Measurements from ENCODE around the gene CCDC69.
"Not testable (repeated sequence)": the region's sequence is repeated elsewhere in the genome, so short reads cannot be mapped to it uniquely, and the experiment has no call there.

Gene CCDC69

DNA sequence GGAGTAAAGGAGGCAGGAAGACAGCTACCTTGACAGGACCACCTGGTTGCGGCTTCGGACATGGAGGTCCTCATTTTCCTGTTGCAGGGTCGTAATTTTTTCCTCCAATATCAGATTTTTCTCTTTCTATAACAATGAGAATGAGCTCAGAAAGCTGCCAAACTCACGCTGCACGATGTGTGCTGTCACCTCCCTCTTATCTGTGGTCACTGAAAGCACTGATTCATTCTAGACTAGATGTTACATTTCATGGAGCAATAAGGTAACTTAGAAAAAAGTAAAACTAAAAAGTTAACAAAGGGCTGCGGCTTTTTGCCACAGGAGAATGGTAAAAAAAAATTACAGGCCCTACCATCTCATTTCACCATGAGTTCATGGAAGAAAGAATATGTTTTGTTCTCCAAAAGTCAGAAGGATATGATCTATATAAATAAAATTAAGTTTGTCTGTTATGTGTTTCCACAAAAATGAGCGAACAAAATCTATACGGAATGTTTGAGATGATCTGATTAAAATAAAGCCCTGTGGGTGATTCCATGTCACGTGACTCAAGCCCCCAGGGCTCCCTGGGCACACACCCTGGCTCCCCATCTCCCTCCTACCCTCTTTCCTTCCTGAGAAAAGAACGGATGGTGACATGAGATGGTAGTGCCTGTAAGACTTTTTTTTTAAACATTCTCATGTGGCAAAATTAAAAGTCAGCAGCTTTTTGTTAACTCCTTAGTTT lies 39.4 kb downstream of the CCDC69 start:
- Histone ChIP-seq H3K36me3 (ENCODE audit: insufficient read depth, low read depth, low read length) (no peaks in the 10 kb centered on the region), H3K27ac (ENCODE audit: low read length) (no peak overlapping the region), H3K9me3 (ENCODE audit: insufficient read depth, low read depth, low read length) (no peaks in the 10 kb centered on the region), H3K9ac (ENCODE audit: low read depth, low read length) (no peak overlapping the region; the same call in 1 of the 2 replicates), H3K4me3 (ENCODE audit: low read length) (no peak overlapping the region), H3K4me1 (ENCODE audit: insufficient read depth, low read length) (no peaks in the 10 kb centered on the region), H3K27me3 (ENCODE audit: insufficient read depth, low read length) (no peaks in the 10 kb centered on the region)

DNA sequence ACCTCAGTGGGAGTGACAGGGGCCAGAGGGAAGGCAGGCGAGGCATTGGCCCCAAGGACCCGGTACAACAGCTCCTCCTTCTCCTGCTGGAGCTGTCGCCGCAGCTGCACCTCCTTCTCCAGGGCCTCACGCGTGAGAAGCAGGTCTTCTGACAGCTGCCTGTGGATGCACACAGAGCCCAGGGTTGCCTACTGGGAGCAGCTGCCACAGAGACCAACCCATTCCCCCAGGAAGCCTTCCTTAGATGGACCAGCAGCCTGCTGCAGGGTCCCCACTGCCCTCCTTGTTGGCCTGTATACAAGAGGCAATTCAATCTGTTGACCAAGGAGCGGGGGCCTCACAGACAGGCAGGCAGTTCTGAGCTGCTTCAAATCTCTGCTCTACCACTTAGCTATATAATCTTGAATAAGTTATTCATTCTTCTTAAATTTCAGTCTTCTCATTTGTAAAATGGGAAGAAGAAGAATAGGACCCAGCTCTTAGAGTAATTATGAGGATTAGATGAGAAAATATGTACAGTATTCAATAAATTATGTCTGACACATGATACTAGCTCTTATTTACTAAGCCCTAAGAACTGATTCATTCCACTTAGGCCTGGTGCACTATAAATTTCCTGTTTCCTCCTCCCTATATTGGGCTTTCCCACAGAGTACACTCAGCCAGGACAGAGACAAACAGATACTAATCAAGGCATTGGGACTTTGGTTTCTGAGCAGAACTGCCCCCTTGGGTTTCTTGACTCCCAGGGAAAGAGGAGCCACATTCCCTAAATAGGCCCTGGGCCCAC lies 40.2 kb downstream of the CCDC69 start:
- H3K27ac ChIP-seq (ENCODE audit: low read length), result no peak overlapping the region
- no peaks in the 10 kb centered on the region for H3K27me3 ChIP-seq (ENCODE audit: insufficient read depth, low read length)
- no peaks in the 10 kb centered on the region for H3K4me1 ChIP-seq (ENCODE audit: insufficient read depth, low read length)
- H3K36me3 ChIP-seq (ENCODE audit: insufficient read depth, low read depth, low read length), result no peaks in the 10 kb centered on the region
- H3K9me3 ChIP-seq (ENCODE audit: insufficient read depth, low read depth, low read length), result no peaks in the 10 kb centered on the region
- no peak overlapping the region for H3K4me3 ChIP-seq (ENCODE audit: low read length)
- H3K9ac ChIP-seq (ENCODE audit: low read depth, low read length), result no peak overlapping the region; the same call in 1 of the 2 replicates

DNA sequence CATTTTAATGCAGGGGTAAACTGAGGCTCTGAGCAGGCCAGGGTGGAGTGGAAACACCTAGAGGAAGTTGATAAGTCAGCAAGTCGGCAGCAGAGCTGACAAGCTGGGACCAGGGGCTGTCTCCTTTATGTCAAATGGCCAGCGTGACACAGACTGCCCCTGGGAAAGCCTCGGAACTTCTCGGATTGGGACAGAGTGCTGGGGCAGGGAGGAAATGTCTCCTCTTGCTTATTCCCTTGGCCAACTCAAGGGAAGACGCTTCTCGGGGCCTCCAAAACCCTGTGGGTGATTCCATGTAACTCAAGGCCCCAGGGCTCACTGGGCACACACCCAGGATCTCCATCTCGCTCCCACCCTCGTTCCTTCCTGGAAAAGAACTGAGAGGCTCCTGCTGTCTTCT lies 40.9 kb downstream of the CCDC69 start:
- H3K27ac ChIP-seq (ENCODE audit: low read length), result no peak overlapping the region
- no peaks in the 10 kb centered on the region for H3K4me1 ChIP-seq (ENCODE audit: insufficient read depth, low read length)
- no peaks in the 10 kb centered on the region for H3K36me3 ChIP-seq (ENCODE audit: insufficient read depth, low read depth, low read length)
- no peaks in the 10 kb centered on the region for H3K27me3 ChIP-seq (ENCODE audit: insufficient read depth, low read length)
- no peak overlapping the region for H3K9ac ChIP-seq (ENCODE audit: low read depth, low read length)
- no peak overlapping the region for H3K4me3 ChIP-seq (ENCODE audit: low read length)
- no peaks in the 10 kb centered on the region for H3K9me3 ChIP-seq (ENCODE audit: insufficient read depth, low read depth, low read length)

DNA sequence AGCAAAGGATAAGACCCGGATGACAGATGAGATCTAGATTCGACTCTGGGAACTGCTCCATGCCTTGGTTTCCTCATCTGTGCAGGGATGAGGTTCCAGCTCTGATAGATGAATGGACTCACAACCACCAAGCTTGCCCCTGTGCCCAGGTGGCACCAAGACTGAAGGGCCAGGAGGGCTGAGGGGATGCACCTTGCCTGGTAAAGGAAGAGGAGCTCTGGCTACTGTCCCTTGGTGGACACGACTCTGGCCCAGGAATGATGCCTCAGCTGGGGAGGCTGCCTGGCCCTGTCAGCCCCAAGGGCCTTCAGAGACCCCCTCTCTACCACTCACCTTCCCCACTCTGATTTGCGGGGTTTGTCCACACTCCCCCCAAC lies 41.4 kb downstream of the CCDC69 start:
- Histone ChIP-seq H3K27me3 (ENCODE audit: insufficient read depth, low read length) (no peaks in the 10 kb centered on the region), H3K4me3 (ENCODE audit: low read length) (no peak overlapping the region), H3K27ac (ENCODE audit: low read length) (no peak overlapping the region), H3K9me3 (ENCODE audit: insufficient read depth, low read depth, low read length) (no peaks in the 10 kb centered on the region), H3K4me1 (ENCODE audit: insufficient read depth, low read length) (no peaks in the 10 kb centered on the region), H3K9ac (ENCODE audit: low read depth, low read length) (no peak overlapping the region), H3K36me3 (ENCODE audit: insufficient read depth, low read depth, low read length) (no peaks in the 10 kb centered on the region)

DNA sequence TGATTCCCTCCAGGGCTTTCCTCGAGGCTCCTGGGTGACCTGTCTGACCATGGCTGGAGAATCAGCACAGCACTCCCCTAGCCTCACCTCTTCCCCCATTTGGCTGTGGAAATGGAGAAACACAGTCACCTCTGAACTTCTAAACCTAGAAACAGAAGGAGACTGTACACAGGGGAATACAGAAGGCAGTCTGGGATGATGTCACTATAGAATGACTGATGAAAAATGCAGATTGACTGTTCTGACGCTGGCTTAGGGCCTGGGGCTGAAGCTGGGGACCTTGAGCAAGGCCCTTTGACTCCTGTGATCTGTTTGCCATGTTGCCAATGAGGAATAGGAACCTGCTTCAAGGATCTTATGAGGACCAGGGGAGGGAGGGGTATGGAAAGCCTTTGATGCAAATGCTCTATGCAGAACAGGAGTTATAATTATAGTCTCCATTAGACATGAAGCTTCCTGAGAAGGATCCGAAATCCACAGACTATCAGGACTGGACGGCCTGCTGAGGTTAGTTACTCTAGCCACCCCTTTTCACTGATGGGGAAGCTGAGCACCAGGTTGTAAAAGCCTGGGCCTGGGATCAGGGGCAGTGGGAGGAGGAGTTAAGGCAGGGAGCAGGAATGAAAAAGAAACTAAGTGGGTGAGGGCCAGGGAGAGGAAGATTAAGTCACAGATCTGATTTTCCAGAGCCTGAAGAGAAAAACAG lies 41.9 kb downstream of the CCDC69 start:
- Histone ChIP-seq H3K9me3 (ENCODE audit: insufficient read depth, low read depth, low read length) (no peaks in the 10 kb centered on the region), H3K27me3 (ENCODE audit: insufficient read depth, low read length) (no peaks in the 10 kb centered on the region), H3K27ac (ENCODE audit: low read length) (no peak overlapping the region), H3K9ac (ENCODE audit: low read depth, low read length) (no peak overlapping the region), H3K36me3 (ENCODE audit: insufficient read depth, low read depth, low read length) (no peaks in the 10 kb centered on the region), H3K4me3 (ENCODE audit: low read length) (no peak overlapping the region), H3K4me1 (ENCODE audit: insufficient read depth, low read length) (no peaks in the 10 kb centered on the region)

DNA sequence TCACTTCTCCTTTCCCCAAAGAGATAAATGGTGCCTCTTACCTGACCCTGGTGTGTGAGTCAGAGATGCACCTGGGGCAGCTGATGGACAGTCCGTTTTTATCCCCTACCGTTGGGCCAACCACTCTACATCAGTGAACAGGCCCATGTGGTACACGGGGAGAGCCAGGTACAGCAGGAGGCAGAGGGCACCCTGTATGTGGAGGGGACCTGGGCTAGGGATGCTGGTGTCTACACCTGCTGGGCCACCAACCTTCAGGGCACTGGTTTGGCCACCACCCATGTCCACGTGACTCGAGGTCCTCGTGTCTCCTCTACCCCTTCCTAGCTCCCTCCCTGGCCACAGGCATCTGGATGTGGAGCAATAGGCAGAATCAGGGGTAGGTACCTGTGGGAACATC lies 43.6 kb downstream of the CCDC69 start:
- no peaks in the 10 kb centered on the region for H3K27me3 ChIP-seq (ENCODE audit: insufficient read depth, low read length)
- no peaks in the 10 kb centered on the region for H3K36me3 ChIP-seq (ENCODE audit: insufficient read depth, low read depth, low read length)
- no peak overlapping the region for H3K27ac ChIP-seq (ENCODE audit: low read length)

DNA sequence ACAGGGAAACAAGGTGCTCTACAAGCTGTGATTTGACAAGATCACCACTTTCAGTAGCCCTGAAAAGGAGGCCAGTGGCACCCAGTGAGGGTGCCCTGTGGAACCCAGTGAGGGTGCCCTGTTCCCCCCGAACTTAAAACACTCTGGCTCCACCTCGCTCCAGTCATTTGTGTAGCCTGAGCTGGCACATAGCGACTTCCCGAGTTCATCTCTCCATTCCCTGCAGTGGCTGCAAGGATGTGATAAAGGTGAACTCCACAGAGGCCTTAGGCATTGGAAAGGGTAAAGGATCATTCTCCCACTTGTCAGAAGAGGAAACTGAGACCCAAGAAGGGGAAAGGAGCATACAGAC lies 44.4 kb downstream of the CCDC69 start:
- Histone ChIP-seq H3K9ac (ENCODE audit: low read depth, low read length) (no peak overlapping the region), H3K4me3 (ENCODE audit: low read length) (no peak overlapping the region), H3K9me3 (ENCODE audit: insufficient read depth, low read depth, low read length) (no peaks in the 10 kb centered on the region), H3K27ac (ENCODE audit: low read length) (no peak overlapping the region), H3K36me3 (ENCODE audit: insufficient read depth, low read depth, low read length) (no peaks in the 10 kb centered on the region), H3K27me3 (ENCODE audit: insufficient read depth, low read length) (no peaks in the 10 kb centered on the region), H3K4me1 (ENCODE audit: insufficient read depth, low read length) (no peaks in the 10 kb centered on the region)

More for the DNA sequence above, 43.6 kb downstream of the CCDC69 start:
- H3K4me3 ChIP-seq (ENCODE audit: low read length), result no peak overlapping the region
- no peaks in the 10 kb centered on the region for H3K4me1 ChIP-seq (ENCODE audit: insufficient read depth, low read length)
- H3K9ac ChIP-seq (ENCODE audit: low read depth, low read length), result no peak overlapping the region
- H3K9me3 ChIP-seq (ENCODE audit: insufficient read depth, low read depth, low read length), result no peaks in the 10 kb centered on the region

DNA sequence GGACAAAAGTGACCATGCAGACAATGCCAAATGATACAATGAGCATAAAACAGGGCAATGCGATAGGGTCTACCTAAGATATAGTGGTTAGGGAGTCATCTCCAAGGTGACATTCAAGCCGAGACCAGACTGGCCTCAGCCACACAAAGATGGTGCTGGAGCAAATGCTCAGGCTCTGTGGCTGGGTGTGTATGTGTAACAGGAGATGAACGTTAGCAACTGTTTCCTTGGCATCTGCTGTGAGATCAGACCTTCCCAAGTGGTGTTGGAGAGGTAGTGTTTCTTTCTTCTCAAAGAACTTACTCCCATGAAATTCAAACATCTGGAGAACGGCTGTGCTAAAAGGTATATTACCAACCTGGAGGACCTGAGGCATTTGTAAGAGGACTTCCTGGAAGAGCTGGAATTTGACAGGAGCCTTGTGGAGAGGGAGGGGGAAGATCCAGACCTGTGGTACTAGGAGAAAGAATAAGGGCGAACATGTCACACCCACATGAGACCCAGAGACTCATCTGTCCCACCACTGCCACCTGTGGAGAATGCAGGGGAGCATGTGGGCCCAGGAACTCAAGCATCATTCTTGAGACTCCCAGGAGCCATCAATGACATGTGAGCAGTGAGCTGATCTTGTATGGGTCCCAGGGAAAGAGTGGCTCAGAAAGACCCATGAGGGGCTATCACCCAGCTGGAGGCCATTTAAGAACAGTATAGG lies 45.0 kb downstream of the CCDC69 start:
- Histone ChIP-seq H3K27me3 (ENCODE audit: insufficient read depth, low read length) (no peaks in the 10 kb centered on the region), H3K9ac (ENCODE audit: low read depth, low read length) (no peak overlapping the region), H3K9me3 (ENCODE audit: insufficient read depth, low read depth, low read length) (no peaks in the 10 kb centered on the region), H3K36me3 (ENCODE audit: insufficient read depth, low read depth, low read length) (no peaks in the 10 kb centered on the region), H3K4me3 (ENCODE audit: low read length) (no peak overlapping the region), H3K4me1 (ENCODE audit: insufficient read depth, low read length) (0 out of 2 replicates have a peak, but pooled peaks cover 3% of the 10 kb centered on the region), H3K27ac (ENCODE audit: low read length) (no peak overlapping the region)

DNA sequence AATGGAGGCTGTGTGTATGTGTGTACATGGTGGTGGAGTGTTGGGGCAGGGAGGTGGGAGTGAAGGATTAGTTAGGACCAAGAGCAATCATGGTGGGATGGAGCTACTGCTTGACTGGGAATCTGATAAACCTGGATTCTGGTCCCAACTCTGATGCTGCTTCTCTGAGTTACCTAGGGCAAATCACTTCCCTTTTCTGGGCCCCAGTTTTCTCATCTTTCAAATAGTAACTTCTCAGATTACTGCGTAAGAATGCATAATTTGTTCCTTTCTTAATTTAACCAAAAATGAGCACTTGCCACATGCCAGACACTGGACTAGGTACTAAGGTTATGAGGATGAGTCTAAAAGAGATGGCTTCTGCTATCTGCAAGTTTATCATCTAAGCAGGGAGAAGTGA lies 45.5 kb downstream of the CCDC69 start:
- Histone ChIP-seq H3K27me3 (ENCODE audit: insufficient read depth, low read length) (no peaks in the 10 kb centered on the region), H3K4me1 (ENCODE audit: insufficient read depth, low read length) (0 out of 2 replicates have a peak, but pooled peaks cover 3% of the 10 kb centered on the region), H3K4me3 (ENCODE audit: low read length) (no peak overlapping the region), H3K36me3 (ENCODE audit: insufficient read depth, low read depth, low read length) (no peaks in the 10 kb centered on the region), H3K9ac (ENCODE audit: low read depth, low read length) (no peak overlapping the region), H3K27ac (ENCODE audit: low read length) (no peak overlapping the region), H3K9me3 (ENCODE audit: insufficient read depth, low read depth, low read length) (no peaks in the 10 kb centered on the region)

DNA sequence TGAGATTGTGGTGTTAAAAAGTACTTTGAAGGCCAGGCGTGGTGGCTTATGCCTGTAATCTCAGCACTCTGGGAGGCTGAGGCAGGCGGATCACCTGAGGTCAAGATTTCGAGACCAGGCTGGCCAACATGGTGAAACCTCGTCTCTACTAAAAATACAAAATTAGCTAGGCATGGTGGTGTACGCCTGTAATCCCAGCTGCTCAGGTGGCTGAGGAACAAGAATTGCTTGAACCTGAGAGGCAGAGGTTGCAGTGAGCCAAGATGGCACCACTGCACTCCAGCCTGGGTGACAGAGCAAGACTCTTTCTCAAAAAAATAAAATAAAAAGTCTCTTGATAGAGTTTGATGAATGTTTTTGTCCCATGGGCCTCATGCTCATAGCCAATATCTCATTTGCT lies 47.6 kb downstream of the CCDC69 start:
- H3K27ac ChIP-seq (ENCODE audit: low read length); H3K27me3 ChIP-seq (ENCODE audit: insufficient read depth, low read length); H3K4me3 ChIP-seq (ENCODE audit: low read length); H3K9ac ChIP-seq (ENCODE audit: low read depth, low read length); H3K4me1 ChIP-seq (ENCODE audit: insufficient read depth, low read length); H3K36me3 ChIP-seq (ENCODE audit: insufficient read depth, low read depth, low read length); H3K9me3 ChIP-seq (ENCODE audit: insufficient read depth, low read depth, low read length): not testable (repeated sequence)

DNA sequence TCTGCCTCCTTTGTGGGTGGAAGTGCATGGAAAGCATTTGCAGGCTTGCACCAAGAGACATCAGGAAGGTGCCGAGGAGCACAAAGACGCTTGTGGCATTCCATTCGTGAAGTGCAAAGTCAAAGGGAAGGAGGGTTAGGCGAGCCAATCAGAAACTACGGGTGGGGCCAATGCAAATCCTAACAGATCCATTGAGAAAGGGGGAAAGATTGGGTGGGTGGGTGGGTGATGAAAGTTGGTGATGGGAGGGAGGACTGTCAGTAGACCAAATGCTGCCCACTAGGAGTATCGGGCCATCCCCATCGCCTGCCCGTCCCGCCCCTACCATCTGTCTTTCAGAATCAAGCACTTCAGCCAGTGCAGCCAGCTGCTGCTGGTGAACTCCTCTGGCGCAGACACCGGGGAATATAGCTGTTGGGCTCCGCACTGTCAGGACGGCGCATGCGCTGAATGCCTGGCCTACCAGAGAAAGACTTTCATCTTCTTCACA lies 49.2 kb downstream of the CCDC69 start:
- Histone ChIP-seq H3K4me3 (ENCODE audit: low read length) (no peak overlapping the region), H3K27me3 (ENCODE audit: insufficient read depth, low read length) (no peaks in the 10 kb centered on the region), H3K27ac (ENCODE audit: low read length) (peak overlapping the region; percentile 38), H3K36me3 (ENCODE audit: insufficient read depth, low read depth, low read length) (no peaks in the 10 kb centered on the region), H3K9me3 (ENCODE audit: insufficient read depth, low read depth, low read length) (no peaks in the 10 kb centered on the region), H3K4me1 (ENCODE audit: insufficient read depth, low read length) (0 out of 2 replicates have a peak, but pooled peaks cover 3% of the 10 kb centered on the region), H3K9ac (ENCODE audit: low read depth, low read length) (no peak overlapping the region)
